ENCODE data around the gene DUSP28. TPM values are rescaled to one million over a fixed set of nuclear protein-coding genes. Genes with fewer than 3 reads are reported as not detected.

DUSP28 gene
- total RNA-seq, 6 donors from 2014 or later = 3.2 to 30.4 (median 5.7) TPM

DNA sequence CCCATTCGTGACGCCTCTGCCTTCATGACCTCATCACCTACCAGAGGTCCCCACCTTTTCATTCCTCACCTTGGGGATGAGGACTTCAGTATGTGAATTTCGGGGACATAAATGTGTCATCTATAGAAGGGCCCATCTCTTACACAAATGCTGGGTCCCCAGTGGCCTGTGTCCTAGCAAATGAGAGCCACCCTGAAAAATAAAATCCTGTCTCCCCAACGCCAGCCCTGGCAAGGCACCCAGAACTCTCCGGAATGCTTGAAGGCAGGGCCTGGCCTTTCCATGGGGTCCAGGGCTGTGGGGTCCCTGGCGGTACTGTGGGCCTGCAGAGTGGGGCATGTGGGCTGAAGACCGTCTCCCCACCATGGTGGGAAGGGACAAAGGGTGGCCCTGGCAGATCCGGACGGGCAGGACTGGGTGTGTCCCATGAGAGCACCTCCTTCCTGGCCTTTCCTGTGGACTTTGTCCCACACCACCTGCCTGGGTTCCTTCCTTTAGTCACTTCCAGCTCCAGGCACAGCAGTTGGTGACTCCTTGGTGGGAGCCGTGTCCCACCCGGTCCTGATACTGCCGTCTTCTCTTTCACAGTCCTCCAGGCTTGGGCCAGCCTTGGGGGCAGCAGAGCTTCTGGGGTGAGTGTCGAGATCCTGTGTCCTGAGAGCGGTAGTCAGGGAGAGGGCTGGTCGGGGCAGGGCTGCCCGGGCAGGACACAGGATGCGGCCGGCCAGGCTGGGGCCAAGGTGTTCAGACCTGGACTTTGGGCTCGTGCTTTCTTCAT is 45.0 kb downstream of the DUSP28 start:
- Histone ChIP-seq H3K9me3 (no peaks in the 10 kb centered on the region), H3K27ac (no peak overlapping the region), H3K27me3 (no peaks in the 10 kb centered on the region), H3K36me3 (peaks cover 0 to 6% (median 3%) of the 10 kb centered on the region in 4 donors), H3K4me1 (peaks cover 0 to 15% (median 6%) of the 10 kb centered on the region in 4 donors), H3K4me3 (no peak overlapping the region)
- peak in 1 of 2 donors; percentile 74 for DNase-seq
- 88 to 90% methylated on average over 12 to 19 of the region's 19 CpGs for WGBS, 2 donors
- peak in 1 of 2 donors; percentile 2 for ATAC-seq (ENCODE audit: low FRiP score in 2 of 2)
- no peak for TF ChIP-seq EP300 (IDR thresholded peaks at IDR 0.05)
- TF ChIP-seq, protein P1, sequence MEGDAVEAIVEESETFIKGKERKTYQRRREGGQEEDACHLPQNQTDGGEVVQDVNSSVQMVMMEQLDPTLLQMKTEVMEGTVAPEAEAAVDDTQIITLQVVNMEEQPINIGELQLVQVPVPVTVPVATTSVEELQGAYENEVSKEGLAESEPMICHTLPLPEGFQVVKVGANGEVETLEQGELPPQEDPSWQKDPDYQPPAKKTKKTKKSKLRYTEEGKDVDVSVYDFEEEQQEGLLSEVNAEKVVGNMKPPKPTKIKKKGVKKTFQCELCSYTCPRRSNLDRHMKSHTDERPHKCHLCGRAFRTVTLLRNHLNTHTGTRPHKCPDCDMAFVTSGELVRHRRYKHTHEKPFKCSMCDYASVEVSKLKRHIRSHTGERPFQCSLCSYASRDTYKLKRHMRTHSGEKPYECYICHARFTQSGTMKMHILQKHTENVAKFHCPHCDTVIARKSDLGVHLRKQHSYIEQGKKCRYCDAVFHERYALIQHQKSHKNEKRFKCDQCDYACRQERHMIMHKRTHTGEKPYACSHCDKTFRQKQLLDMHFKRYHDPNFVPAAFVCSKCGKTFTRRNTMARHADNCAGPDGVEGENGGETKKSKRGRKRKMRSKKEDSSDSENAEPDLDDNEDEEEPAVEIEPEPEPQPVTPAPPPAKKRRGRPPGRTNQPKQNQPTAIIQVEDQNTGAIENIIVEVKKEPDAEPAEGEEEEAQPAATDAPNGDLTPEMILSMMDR (IDR thresholded peaks at IDR 0.05) = no peak
- TF ChIP-seq POLR2AphosphoS5 (IDR thresholded peaks at IDR 0.05) = no peak
- TF ChIP-seq POLR2A (IDR thresholded peaks at IDR 0.05) = no peak

DNA sequence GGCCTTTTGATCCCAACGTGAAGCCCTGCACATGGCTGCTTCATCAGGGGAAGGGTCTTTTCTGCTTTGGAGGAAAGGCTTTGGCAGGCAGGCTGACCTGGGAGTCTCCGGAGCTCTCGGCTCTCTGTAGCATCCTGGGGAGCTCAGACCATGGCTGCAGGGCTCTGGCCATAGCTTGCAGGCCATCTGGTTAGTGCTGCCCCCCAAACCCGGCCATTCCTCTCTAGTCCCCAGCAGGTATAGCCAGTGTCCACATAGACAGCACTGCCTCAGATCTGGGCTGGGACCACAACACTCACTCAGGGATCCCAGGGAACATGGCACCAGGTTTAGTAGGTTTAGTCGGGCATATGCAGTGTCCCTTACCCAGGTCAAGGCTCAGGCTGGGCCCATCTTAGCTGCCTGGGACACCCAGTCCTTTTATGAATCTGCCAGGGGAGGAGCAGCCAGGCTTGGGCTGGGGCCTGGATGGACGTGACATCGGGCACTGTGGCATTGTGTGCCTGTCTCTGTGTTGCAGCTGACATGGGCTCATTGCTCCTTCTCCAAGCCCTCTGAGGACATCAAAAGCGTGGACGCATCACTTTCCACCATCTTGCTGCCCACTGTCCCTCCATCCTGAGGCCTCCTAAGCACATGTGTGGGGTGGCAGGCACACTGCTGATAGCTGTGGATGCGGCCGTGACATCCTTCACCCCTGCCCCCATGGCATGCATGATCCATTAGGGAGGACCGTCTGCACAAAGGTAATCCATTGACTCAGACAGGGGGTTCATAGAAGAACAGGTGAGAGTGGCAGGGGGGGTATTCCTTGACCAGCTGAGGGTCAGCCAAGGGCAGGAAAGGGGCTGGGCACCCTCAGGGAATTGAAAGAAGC is 45.9 kb downstream of the DUSP28 start:
- DNase-seq (no peak), ATAC-seq (ENCODE audit: low FRiP score in 2 of 2) (no peak)
- no peaks in the 10 kb centered on the region for H3K27me3 ChIP-seq
- peaks cover 0 to under 1% (median 0%) of the 10 kb centered on the region in 4 donors for H3K36me3 ChIP-seq
- no peak for TF ChIP-seq POLR2AphosphoS5 (IDR thresholded peaks at IDR 0.05)
- TF ChIP-seq, protein P1 (IDR thresholded peaks at IDR 0.05) = no peak
- TF ChIP-seq POLR2A (IDR thresholded peaks at IDR 0.05) = no peak
- H3K4me3 ChIP-seq = no peak overlapping the region
- H3K27ac ChIP-seq = no peak overlapping the region
- peaks cover 0 to 15% (median 6%) of the 10 kb centered on the region in 4 donors for H3K4me1 ChIP-seq
- 84 to 92% methylated on average over 10 to 12 of the region's 12 CpGs for WGBS, 2 donors
- no peaks in the 10 kb centered on the region for H3K9me3 ChIP-seq

DNA sequence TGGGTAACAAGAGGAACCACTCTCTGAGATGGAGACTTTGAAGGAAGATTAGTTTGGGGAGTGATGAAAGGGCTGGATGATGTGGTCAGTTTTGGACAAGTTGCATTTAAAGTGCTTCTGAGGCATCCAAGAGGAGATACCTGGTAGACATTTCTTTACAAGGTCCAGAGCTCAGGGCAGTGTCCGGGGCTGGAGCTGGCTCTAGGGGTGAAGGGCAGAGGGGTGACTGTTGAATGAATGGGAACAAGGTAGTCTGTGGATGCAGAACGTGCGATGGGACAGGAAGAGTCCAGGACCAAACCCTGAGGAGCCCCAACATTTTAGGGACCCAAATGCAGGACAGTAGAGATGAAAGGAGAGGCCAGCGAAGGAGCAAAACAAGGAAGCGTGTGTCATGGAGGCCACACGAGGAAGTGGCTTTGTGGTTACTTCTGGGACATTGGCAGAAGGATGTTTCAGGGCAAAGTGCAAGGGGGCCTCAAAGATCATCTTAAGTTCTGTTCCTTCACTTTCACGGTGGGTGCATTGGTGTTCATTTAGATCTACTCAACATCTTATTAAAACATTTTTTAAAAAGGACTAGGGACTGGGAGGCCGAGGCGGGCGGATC is 51.5 kb downstream of the DUSP28 start:
- Histone ChIP-seq H3K4me3 (no peak overlapping the region), H3K36me3 (no peaks in the 10 kb centered on the region), H3K27me3 (no peaks in the 10 kb centered on the region), H3K27ac (no peak overlapping the region), H3K4me1 (peaks cover 0 to 8% (median 1%) of the 10 kb centered on the region in 4 donors), H3K9me3 (no peaks in the 10 kb centered on the region)
- 68 to 83% methylated on average over 10 of the region's 10 CpGs for WGBS, 2 donors
- TF ChIP-seq POLR2A (IDR thresholded peaks at IDR 0.05) = no peak
- TF ChIP-seq POLR2AphosphoS5 (IDR thresholded peaks at IDR 0.05) = no peak
- TF ChIP-seq, protein P1 (IDR thresholded peaks at IDR 0.05) = no peak
- TF ChIP-seq EP300 (IDR thresholded peaks at IDR 0.05) = no peak
- ATAC-seq (ENCODE audit: low FRiP score in 2 of 2) (peak; percentile 41 to 51), DNase-seq (peak in 1 of 2 donors; percentile 58)

Other genes starting within 250 kb of the DUSP28 start
- 10 to 100 TPM; 16.8 to 45.5 (median 33.2) TPM for gene GPC1, start 124.7 kb upstream of the DUSP28 start, total RNA-seq
- 10 to 100 TPM; 23.7 to 97.4 (median 26.9) TPM for gene ANKMY1, start 2.4 kb upstream of the DUSP28 start, total RNA-seq
- gene RNPEPL1, start 8.1 kb downstream of the DUSP28 start, total RNA-seq = 100 to 1,000 TPM in 5 of 6 donors, 10 to 100 TPM in 1; 71.0 to 264 (median 123) TPM
- 100 to 1,000 TPM in 1 of 6 donors, 10 to 100 TPM in 5; 35.3 to 118 (median 38.9) TPM for gene CAPN10, start 26.4 kb downstream of the DUSP28 start, total RNA-seq
- gene GPR35, start 65.1 kb downstream of the DUSP28 start, total RNA-seq = 10 to 100 TPM in 1 of 6 donors, 1 to 10 TPM in 5; 1.9 to 14.7 (median 4.6) TPM
- gene AQP12B, start 122.5 kb downstream of the DUSP28 start, total RNA-seq = not detected
- not detected for gene AQP12A, start 131.5 kb downstream of the DUSP28 start, total RNA-seq